CD4-positive, alpha-beta T cell treated with Interleukin-17A for 4 hours (primary cell): ENCODE data around the gene TGFB2.

Source experiments
- DNase-seq: peaks from one replicate; pipeline ENCODE4 v3.0.0-alpha.2; 2020; ENCODE audit warnings: mixed read lengths

Gene TGFB2

GRCh38 chr1:218363141-218363540 lies 18.0 kb downstream of the TGFB2 start:
- no peak for DNase-seq

GRCh38 chr1:218364028-218364710 lies 19.0 kb downstream of the TGFB2 start:
- DNase-seq = no peak

DNA sequence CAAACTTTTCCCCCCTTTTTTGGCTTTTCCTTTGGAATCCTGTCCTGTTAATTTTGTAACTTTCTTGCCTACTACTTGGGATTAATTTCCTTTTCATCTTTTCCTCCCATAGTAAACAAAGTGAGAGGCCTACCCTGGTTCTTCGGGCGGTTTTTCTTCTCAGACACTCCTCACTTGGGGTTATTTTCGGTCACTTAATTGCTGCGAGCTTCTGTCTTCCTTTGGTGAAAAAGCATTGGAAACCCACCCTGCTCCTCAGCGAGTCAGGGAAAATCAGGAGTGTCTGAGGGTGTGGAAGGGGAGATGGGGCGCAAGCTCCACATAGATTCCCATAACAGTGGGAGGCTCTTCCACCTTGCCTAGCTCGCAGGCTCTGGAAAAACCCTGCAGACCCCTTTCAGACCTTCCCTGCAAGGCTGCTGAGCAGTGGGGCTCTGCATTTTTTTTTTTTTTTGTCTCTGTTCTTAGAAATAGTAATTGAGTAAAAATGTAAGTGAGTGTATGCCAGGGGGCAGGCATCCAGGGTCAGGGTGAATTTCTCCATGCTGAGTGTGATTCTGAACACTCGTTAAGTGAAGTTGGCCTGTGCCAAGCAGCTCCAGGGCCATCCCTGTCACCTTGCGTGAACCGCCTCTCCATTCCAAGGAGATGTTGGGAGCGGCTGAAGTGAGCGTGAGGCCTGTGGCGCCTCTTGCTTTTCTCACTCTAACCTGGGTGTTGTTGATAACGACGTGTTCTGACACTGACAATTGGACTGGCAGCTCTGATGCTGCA lies 20.3 kb downstream of the TGFB2 start:
- DNase-seq = no peak

GRCh38 chr1:218366322-218367052 lies 21.4 kb downstream of the TGFB2 start:
- no peak for DNase-seq

DNA sequence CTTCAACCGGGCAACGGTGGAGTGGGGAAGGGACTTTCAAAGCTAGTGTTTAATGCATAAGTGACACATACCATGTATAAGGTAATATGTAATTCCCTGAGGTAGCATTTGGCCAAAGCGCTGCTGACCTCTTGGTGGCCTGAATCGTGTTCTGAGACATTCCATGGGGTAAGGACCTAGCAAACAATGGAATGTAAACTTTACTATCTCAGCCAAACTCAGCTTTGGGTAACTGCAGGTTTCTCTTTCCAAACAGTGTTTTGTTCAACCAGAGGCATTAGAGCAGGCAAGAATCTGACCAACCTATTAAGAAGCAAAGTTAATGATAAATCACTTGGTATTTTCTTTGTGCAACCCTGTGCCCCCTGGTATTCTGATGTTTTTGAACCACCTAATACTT lies 22.0 kb downstream of the TGFB2 start:
- DNase-seq = no peak

GRCh38 chr1:218368686-218369085 lies 23.6 kb downstream of the TGFB2 start:
- no peak for DNase-seq

- DNase-seq = no peak
Measured at GRCh38 chr1:218369688-218370511, 24.8 kb downstream of the TGFB2 start.

DNA sequence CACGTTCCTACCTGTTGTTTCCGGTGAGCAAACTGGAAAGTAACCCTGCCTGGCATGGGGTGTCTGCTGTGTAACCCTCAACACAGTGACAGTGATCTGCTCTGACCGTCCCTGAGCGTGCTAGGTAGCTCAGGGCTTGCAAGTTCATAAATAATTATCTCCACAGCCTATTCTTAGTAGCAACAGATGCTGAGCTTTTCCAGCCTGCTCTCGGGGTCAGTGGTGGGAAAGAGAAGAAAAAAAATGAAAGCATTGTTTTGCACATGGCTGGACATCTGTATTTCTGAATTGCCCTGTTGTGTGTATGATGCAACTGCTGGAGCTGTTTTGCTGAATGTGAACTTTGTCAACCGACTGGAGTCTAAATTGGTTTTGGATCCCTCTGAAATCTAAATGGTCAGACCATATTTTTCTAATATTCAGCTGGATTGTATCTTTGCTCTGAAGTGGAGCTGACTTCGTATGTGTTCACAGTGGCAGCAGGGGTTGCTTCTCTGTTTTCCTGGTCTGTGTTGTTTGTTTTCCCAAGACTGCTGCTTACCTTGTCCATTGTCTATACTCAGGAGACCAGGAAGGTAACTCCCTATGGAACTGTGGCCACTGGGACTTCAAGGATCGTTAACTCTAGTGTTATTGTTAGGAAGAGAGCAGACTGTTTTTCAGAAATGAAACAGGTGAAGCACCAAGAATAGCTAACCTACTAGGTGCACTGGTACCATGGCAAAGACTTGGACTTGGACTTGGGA lies 27.0 kb downstream of the TGFB2 start:
- no peak for DNase-seq

- DNase-seq = no peak
Measured at GRCh38 chr1:218374401-218375353, 29.5 kb downstream of the TGFB2 start.

GRCh38 chr1:218376722-218377121 lies 31.6 kb downstream of the TGFB2 start:
- DNase-seq = no peak

DNA sequence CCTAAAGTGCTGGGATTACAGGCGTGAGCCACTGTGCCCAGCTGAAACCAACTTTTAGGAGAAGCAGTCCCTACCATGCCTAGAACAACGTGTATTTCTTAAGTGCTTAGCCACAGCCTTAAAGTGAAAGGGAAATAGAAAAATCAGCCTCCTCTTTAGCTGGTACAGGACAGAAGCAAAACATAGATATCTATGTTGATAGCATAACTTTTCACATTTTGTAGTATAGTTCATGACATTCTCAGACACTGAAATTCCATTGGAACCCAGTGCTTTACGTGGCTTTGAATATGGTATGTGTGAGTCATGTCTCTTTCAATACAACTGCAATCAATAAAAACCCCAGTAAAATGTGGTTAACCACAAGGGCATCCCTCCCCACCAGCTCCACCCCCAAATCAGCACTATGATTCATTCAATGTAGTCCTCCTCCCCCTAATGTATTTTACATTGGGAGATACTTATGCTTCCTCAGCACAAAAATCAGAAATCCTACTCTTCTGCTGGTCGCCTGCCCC lies 32.1 kb downstream of the TGFB2 start:
- peak; percentile 39 for DNase-seq

DNA sequence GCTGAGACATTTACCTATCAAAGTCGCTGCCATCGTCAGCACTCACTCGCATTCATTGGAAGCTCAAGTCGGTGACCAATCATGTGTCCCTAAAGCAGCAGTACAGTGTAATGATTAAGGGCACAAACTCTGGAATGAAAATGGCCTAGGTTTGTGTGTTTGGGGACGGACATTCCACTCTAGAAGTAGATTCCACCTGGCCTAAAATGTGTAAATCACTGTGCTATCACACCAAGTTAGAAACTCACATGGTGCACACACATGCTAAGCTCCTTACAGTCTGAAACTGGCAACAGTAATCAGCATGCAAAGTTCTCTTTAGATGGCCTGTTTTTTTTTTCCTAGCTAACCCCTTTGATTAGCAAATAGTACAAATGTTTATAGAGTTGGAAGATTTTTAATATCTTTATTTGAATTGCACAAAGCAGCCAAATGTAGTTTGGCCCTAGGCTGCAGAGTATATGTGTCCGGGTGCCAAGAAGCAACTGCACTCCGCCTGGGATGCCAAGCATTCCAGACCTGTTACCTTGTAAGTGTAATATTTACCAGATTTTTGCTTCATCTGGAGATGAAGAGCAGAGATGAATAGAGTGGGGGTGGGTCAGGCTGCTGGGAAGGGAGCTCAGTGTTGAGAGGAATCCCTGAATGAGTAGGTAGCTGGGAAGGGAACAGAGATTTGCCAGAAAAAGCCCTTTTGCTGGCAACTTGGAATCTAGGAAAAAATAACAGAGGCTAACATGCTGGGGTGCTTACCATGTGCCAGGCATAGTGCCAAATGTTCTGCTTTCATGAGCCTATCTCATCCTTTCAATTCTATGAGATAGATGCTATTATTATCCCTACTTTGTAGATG lies 35.2 kb downstream of the TGFB2 start:
- no peak for DNase-seq

DNA sequence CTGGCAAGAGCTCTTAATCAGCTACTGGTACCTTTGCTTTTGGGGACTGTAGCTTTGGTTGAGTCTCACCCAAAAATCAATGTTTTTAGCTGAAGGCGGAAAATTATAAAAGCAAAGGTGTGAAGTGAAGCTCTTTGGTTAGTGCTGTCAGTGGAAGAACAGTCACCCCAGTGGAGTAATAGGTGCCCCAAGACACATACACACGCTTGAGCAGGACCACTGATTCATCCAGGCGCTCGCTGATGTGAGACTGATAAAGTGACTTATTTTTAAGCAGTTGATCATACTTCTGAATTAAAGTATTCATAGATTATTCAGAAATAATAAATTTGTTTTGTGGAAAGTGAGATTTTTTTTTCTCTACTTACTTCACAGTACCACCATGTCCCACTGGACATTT lies 37.1 kb downstream of the TGFB2 start:
- no peak for DNase-seq

DNA sequence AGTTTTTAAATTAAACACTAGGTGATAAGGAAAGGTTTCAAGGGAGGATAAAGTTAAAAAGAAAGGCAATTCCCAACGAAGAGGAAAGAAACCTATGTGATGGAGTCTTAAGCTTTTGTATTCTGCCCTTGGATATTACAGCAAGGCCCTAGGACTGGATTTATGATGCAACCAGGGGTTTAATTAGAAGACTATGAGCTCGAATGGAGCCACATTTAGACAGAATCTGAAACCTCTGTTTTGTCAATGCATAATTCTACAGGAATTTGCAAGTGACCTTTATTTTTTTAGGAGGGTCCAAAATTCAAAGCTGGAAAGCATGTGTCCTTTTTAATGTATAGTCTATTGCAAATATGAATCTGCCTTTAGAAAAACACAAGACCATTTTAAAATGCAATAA lies 37.9 kb downstream of the TGFB2 start:
- no peak for DNase-seq

- no peak for DNase-seq
Measured at GRCh38 chr1:218383681-218384080, 38.5 kb downstream of the TGFB2 start.

GRCh38 chr1:218384581-218384993 lies 39.5 kb downstream of the TGFB2 start:
- no peak for DNase-seq

DNA sequence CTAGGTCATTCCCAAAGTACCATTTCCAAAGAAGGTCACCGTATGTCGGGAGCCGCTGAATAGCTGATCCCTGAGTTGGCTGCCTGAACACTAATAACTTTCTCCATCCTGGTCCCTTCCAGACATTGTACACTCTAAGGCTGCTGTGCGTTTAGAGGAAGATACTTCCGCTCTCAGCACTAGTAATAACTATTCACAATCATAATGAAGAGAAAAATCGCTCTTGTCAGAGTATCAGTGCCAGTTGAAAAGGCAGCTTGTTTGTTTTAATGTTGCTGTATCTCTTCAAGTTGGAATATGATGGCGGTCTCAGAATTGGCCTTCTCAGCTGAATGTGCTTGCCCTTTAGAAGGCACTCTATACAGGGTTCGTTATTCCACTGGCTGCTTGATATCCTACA lies 43.5 kb downstream of the TGFB2 start:
- DNase-seq = no peak

GRCh38 chr1:218390618-218391017 lies 45.5 kb downstream of the TGFB2 start:
- no peak for DNase-seq

- DNase-seq = no peak
Measured at GRCh38 chr1:218392780-218393179, 47.6 kb downstream of the TGFB2 start.

DNA sequence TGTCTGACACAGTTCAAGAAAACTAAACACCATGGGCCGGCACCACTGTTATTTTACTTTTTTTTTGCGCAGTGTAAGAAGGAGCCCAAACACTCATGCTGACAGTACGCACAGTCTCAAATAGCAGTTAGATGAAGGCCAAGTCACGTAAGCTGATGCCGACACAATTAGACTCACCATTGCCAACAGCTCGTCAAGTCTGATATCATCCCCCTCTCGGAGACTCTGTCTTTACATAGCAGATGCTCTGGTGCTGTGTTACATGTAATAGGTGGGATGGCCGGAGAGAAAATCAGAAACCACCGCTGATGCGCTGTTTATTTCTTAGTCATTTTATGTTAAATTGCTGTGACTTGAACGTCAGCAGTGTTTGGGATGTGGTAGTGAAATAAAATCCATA lies 49.3 kb downstream of the TGFB2 start:
- no peak for DNase-seq
